Stimulated activated CD8-positive, alpha-beta memory T cell treated with anti-CD3 and anti-CD28 coated beads, Interleukin-12 subunit alpha, Interleukin-12 subunit beta, amount 100 ng/mL, for 24 hours (primary cell): Measurements from ENCODE around the gene DUSP19.

Experiments
- DNase-seq: peaks from one replicate; pipeline ENCODE4 v3.0.0-alpha.2; 2020; ENCODE audit errors: extremely low read depth

The DUSP19 gene

DNA sequence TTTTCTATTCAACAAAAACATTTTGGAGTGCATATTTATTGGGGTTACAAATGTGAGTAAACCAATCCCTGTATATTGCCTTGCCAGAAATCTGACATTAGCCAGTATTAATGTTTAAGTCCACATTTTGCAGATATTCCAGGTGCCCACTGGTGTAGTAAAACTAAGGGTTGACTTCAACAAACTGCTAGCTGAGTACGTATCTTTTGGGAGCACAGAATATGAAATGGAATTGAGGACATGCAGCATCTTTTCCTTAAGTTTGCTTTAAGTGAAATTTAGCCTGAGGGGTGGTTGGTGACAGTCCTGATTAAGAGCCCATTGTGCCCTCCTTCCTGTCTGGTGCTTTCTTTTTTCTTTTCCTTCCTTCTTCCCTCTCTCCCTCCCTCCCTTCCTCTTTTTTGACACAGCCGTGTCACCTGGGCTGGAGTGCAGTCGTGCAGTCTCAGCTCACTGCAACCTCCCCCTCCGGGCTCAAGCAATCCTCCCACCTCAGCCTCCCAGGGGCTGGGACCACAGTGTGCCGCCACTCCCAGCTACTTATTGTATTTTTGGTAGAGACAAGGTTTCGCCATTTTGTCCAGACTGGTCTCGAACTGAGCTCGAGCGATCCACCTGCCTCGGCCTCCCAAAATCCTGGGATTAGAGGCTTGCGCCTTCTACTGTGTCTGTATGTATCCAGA, 47.3 kb downstream of the DUSP19 start:
- DNase-seq: no peak

DNA sequence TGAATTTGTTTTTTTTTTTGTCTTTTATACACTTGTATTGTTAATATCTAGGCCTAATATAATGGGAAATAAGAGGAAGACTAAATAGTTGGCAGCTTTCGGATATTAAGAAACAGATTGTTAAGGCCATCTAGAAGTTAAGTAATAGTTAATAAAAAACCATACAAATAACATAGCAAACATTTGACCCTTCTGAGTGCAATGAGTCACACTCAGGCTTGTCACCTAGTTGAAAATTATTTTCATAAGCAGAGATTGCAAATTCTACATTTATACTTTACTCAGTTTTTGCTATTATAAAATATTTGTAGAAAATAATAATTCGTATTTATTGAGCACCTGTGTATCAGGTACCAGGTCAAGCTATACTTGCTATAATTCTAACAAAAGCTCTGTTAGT, 48.1 kb downstream of the DUSP19 start:
- DNase-seq: no peak

DNA sequence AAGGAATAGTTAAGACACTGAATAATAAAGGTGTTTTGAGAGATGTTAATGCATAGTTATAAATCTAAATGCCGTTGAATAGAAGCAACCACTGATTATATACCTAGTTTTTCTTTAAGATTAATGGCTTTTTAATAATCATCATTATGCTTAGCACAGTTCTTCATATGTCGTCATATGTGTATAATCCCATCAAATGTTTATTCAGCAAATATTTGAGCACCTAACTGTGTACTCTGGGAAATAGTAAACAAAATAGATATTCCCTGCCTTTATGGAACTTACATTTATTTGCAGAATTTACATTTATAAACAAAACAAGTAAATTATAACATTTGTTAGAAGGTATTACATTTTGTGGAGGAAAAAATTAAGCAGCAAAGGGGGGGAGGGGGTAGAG, 55.5 kb downstream of the DUSP19 start:
- no peak for DNase-seq

DNA sequence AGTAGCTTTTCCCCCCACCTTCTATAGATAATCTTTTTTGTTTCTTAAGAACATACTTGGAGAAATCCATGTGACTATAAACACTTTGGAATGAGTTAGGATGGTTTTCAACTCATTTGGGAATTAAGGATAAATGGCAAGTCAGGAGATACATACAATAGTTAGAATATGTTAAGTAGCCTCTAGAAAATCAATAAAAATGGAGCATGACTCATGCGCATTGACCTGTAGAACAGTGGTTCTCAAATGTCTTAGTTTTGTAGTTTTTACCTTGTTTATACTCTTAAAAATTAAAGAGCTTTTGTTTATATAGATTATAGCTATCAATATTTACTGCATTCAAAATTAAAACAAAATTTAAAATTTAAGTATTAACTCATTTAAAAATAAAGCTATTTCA, 70.4 kb downstream of the DUSP19 start:
- no peak for DNase-seq

DNA sequence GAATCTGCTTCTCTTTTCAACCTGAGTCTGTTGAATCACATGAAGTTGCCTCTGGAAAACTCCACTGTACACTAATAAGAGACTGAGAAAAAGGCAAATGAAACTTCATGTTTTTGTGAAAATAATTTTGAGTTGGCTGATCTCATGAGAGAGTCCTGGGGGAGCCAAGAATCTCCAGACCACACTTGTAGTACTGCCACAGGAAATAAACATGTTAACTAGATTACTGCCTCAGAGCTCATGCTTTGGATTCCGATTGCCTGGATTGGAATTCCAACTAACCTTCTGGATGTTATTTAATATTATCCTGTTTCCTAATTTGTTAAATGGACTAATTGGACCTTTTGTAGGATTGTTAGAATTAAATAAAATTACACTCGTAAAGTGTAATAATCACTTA, 70.9 kb downstream of the DUSP19 start:
- DNase-seq: no peak
